Duodenal mucosa (tissue), 2 donors: ENCODE measurements around the gene CRADD.

ENCODE experiments used
- H3K27ac ChIP-seq: one replicate; pipeline ENCODE4 v1.7.0; 2013; ENCODE audit warnings: low read depth, low read length
- H3K27me3 ChIP-seq, 2 donors: one replicate each; pipeline ENCODE4 v1.7.0; 2013; ENCODE audit warnings: low read length in 2 of 2, control low read depth in 1 of 2; ENCODE audit not compliant: insufficient read depth in 2 of 2, control insufficient read depth in 1 of 2
- H3K36me3 ChIP-seq, 2 donors: one replicate each; pipeline ENCODE4 v1.7.0; 2013; ENCODE audit warnings: low read length in 2 of 2, control low read depth in 1 of 2; ENCODE audit not compliant: insufficient read depth in 2 of 2, control insufficient read depth in 1 of 2
- H3K4me1 ChIP-seq, 2 donors: one replicate each; pipeline ENCODE4 v1.7.0; 2013; ENCODE audit warnings: low read length in 2 of 2, control low read depth in 1 of 2; ENCODE audit not compliant: insufficient read depth in 2 of 2, control insufficient read depth in 1 of 2
- H3K4me3 ChIP-seq, 2 donors: one replicate each; pipeline ENCODE4 v1.7.0; 2013; ENCODE audit warnings: low read length in 2 of 2, low read depth in 1 of 2
- H3K9ac ChIP-seq, 2 donors: one replicate each; pipeline ENCODE4 v1.7.0; 2013; ENCODE audit warnings: low read length in 2 of 2, low read depth in 1 of 2
- H3K9me3 ChIP-seq, 2 donors: one replicate each; pipeline ENCODE4 v1.7.0; 2013; ENCODE audit warnings: low read length in 2 of 2, control low read depth in 1 of 2; ENCODE audit not compliant: control insufficient read depth in 1 of 2

CRADD gene

GRCh38 chr12:93818488-93819049 is 141.4 kb downstream of the CRADD start:
- Histone ChIP-seq H3K27ac (no peak overlapping the region), H3K9me3 (no peaks in the 10 kb centered on the region), H3K4me3 (no peak overlapping the region), H3K36me3 (no peaks in the 10 kb centered on the region), H3K9ac (no peak overlapping the region), H3K27me3 (no peaks in the 10 kb centered on the region), H3K4me1 (no peaks in the 10 kb centered on the region)

- Histone ChIP-seq H3K27ac (no peak overlapping the region), H3K4me3 (no peak overlapping the region), H3K9ac (no peak overlapping the region), H3K4me1 (no peaks in the 10 kb centered on the region), H3K36me3 (no peaks in the 10 kb centered on the region), H3K9me3 (no peaks in the 10 kb centered on the region), H3K27me3 (no peaks in the 10 kb centered on the region)
Measured at GRCh38 chr12:93819050-93819491, 141.9 kb downstream of the CRADD start.

GRCh38 chr12:93823616-93824391 is 146.6 kb downstream of the CRADD start:
- Histone ChIP-seq H3K27me3 (no peaks in the 10 kb centered on the region), H3K9me3 (no peaks in the 10 kb centered on the region), H3K36me3 (no peaks in the 10 kb centered on the region), H3K4me1 (no peaks in the 10 kb centered on the region), H3K9ac (no peak overlapping the region), H3K27ac (no peak overlapping the region), H3K4me3 (no peak overlapping the region)

- no peaks in the 10 kb centered on the region for H3K4me1 ChIP-seq
- no peaks in the 10 kb centered on the region for H3K36me3 ChIP-seq
- no peak overlapping the region for H3K4me3 ChIP-seq
- H3K9ac ChIP-seq = no peak overlapping the region
- H3K27ac ChIP-seq = no peak overlapping the region
- no peaks in the 10 kb centered on the region for H3K9me3 ChIP-seq
- H3K27me3 ChIP-seq = no peaks in the 10 kb centered on the region
Measured at GRCh38 chr12:93824514-93825500, 147.6 kb downstream of the CRADD start.

- H3K9me3 ChIP-seq = no peaks in the 10 kb centered on the region
- H3K4me1 ChIP-seq = no peaks in the 10 kb centered on the region
- no peak overlapping the region for H3K27ac ChIP-seq
- H3K36me3 ChIP-seq = no peaks in the 10 kb centered on the region
- H3K4me3 ChIP-seq = no peak overlapping the region
- H3K27me3 ChIP-seq = no peaks in the 10 kb centered on the region
- no peak overlapping the region for H3K9ac ChIP-seq
Measured at GRCh38 chr12:93825501-93825888, 148.3 kb downstream of the CRADD start.

- Histone ChIP-seq H3K9ac (no peak overlapping the region), H3K4me3 (no peak overlapping the region), H3K4me1 (no peaks in the 10 kb centered on the region), H3K36me3 (no peaks in the 10 kb centered on the region), H3K9me3 (no peaks in the 10 kb centered on the region), H3K27me3 (no peaks in the 10 kb centered on the region), H3K27ac (no peak overlapping the region)
Measured at GRCh38 chr12:93825931-93826555, 148.9 kb downstream of the CRADD start.

- Histone ChIP-seq H3K36me3 (no peaks in the 10 kb centered on the region), H3K4me3 (no peak overlapping the region), H3K27ac (no peak overlapping the region), H3K4me1 (no peaks in the 10 kb centered on the region), H3K27me3 (no peaks in the 10 kb centered on the region), H3K9me3 (no peaks in the 10 kb centered on the region), H3K9ac (no peak overlapping the region)
Measured at GRCh38 chr12:93827179-93827578, 150.0 kb downstream of the CRADD start.

GRCh38 chr12:93827669-93828068 is 150.5 kb downstream of the CRADD start:
- Histone ChIP-seq H3K4me3 (no peak overlapping the region), H3K27me3 (no peaks in the 10 kb centered on the region), H3K36me3 (no peaks in the 10 kb centered on the region), H3K9me3 (no peaks in the 10 kb centered on the region), H3K4me1 (no peaks in the 10 kb centered on the region), H3K27ac (no peak overlapping the region), H3K9ac (no peak overlapping the region)

GRCh38 chr12:93829016-93829415 is 151.8 kb downstream of the CRADD start:
- Histone ChIP-seq H3K4me1 (no peaks in the 10 kb centered on the region), H3K4me3 (no peak overlapping the region), H3K27me3 (no peaks in the 10 kb centered on the region), H3K27ac (no peak overlapping the region), H3K36me3 (no peaks in the 10 kb centered on the region), H3K9ac (no peak overlapping the region), H3K9me3 (no peaks in the 10 kb centered on the region)
